ENCODE results near the gene CPXM1.

Gene CPXM1

GRCh38 chr20:2768632-2769015 is 31.8 kb downstream of the CPXM1 start:
- Histone ChIP-seq H3K9me3 (ENCODE audit: control insufficient read depth in 1 of 2, low read length in 2 of 2) (no peaks in the 10 kb centered on the region), H3K4me1 (ENCODE audit: control insufficient read depth in 1 of 2, insufficient read depth in 2 of 2, low read length in 2 of 2) (no peaks in the 10 kb centered on the region), H3K4me3 (ENCODE audit: low read depth in 1 of 2, low read length in 2 of 2) (no peak overlapping the region), H3K9ac (ENCODE audit: low read depth in 1 of 2, low read length in 2 of 2) (no peak overlapping the region), H3K27me3 (ENCODE audit: control insufficient read depth in 1 of 2, insufficient read depth in 2 of 2, low read length in 2 of 2) (peaks cover 0 to 8% of the 10 kb centered on the region in 2 donors), H3K27ac (ENCODE audit: low read depth, low read length) (no peak overlapping the region), H3K36me3 (ENCODE audit: control insufficient read depth in 1 of 2, insufficient read depth in 2 of 2, low read length in 2 of 2) (no peaks in the 10 kb centered on the region)

- H3K27ac ChIP-seq (ENCODE audit: low read depth, low read length) = no peak overlapping the region
- H3K36me3 ChIP-seq (ENCODE audit: control insufficient read depth in 1 of 2, insufficient read depth in 2 of 2, low read length in 2 of 2) = no peaks in the 10 kb centered on the region
- H3K27me3 ChIP-seq (ENCODE audit: control insufficient read depth in 1 of 2, insufficient read depth in 2 of 2, low read length in 2 of 2) = peaks cover 0 to 8% of the 10 kb centered on the region in 2 donors
- no peaks in the 10 kb centered on the region for H3K4me1 ChIP-seq (ENCODE audit: control insufficient read depth in 1 of 2, insufficient read depth in 2 of 2, low read length in 2 of 2)
- H3K9me3 ChIP-seq (ENCODE audit: control insufficient read depth in 1 of 2, low read length in 2 of 2) = no peaks in the 10 kb centered on the region
- H3K9ac ChIP-seq (ENCODE audit: low read depth in 1 of 2, low read length in 2 of 2) = no peak overlapping the region
- H3K4me3 ChIP-seq (ENCODE audit: low read depth in 1 of 2, low read length in 2 of 2) = no peak overlapping the region
These were observed 32.4 kb downstream of the CPXM1 start for GRCh38 chr20:2767768-2768631.

- Histone ChIP-seq H3K9me3 (ENCODE audit: control insufficient read depth in 1 of 2, low read length in 2 of 2) (no peaks in the 10 kb centered on the region), H3K4me3 (ENCODE audit: low read depth in 1 of 2, low read length in 2 of 2) (no peak overlapping the region), H3K9ac (ENCODE audit: low read depth in 1 of 2, low read length in 2 of 2) (no peak overlapping the region), H3K27ac (ENCODE audit: low read depth, low read length) (no peak overlapping the region), H3K4me1 (ENCODE audit: control insufficient read depth in 1 of 2, insufficient read depth in 2 of 2, low read length in 2 of 2) (no peaks in the 10 kb centered on the region), H3K36me3 (ENCODE audit: control insufficient read depth in 1 of 2, insufficient read depth in 2 of 2, low read length in 2 of 2) (no peaks in the 10 kb centered on the region), H3K27me3 (ENCODE audit: control insufficient read depth in 1 of 2, insufficient read depth in 2 of 2, low read length in 2 of 2) (peaks cover 9 to 12% of the 10 kb centered on the region in 2 donors)
These were observed 37.2 kb downstream of the CPXM1 start for GRCh38 chr20:2763186-2763585.

- H3K27ac ChIP-seq (ENCODE audit: low read depth, low read length) = no peak overlapping the region
- no peak overlapping the region for H3K9ac ChIP-seq (ENCODE audit: low read depth in 1 of 2, low read length in 2 of 2)
- H3K27me3 ChIP-seq (ENCODE audit: control insufficient read depth in 1 of 2, insufficient read depth in 2 of 2, low read length in 2 of 2) = peaks cover 9 to 12% of the 10 kb centered on the region in 2 donors
- H3K36me3 ChIP-seq (ENCODE audit: control insufficient read depth in 1 of 2, insufficient read depth in 2 of 2, low read length in 2 of 2) = no peaks in the 10 kb centered on the region
- no peak overlapping the region for H3K4me3 ChIP-seq (ENCODE audit: low read depth in 1 of 2, low read length in 2 of 2)
- H3K9me3 ChIP-seq (ENCODE audit: control insufficient read depth in 1 of 2, low read length in 2 of 2) = no peaks in the 10 kb centered on the region
- no peaks in the 10 kb centered on the region for H3K4me1 ChIP-seq (ENCODE audit: control insufficient read depth in 1 of 2, insufficient read depth in 2 of 2, low read length in 2 of 2)
These were observed 37.8 kb downstream of the CPXM1 start for GRCh38 chr20:2762578-2763131.

GRCh38 chr20:2761885-2762284 is 38.5 kb downstream of the CPXM1 start:
- no peak overlapping the region for H3K4me3 ChIP-seq (ENCODE audit: low read depth in 1 of 2, low read length in 2 of 2)
- peaks cover 7 to 9% of the 10 kb centered on the region in 2 donors for H3K27me3 ChIP-seq (ENCODE audit: control insufficient read depth in 1 of 2, insufficient read depth in 2 of 2, low read length in 2 of 2)
- no peak overlapping the region for H3K9ac ChIP-seq (ENCODE audit: low read depth in 1 of 2, low read length in 2 of 2)
- H3K36me3 ChIP-seq (ENCODE audit: control insufficient read depth in 1 of 2, insufficient read depth in 2 of 2, low read length in 2 of 2) = no peaks in the 10 kb centered on the region
- H3K27ac ChIP-seq (ENCODE audit: low read depth, low read length) = no peak overlapping the region
- H3K4me1 ChIP-seq (ENCODE audit: control insufficient read depth in 1 of 2, insufficient read depth in 2 of 2, low read length in 2 of 2) = no peaks in the 10 kb centered on the region
- no peaks in the 10 kb centered on the region for H3K9me3 ChIP-seq (ENCODE audit: control insufficient read depth in 1 of 2, low read length in 2 of 2)

GRCh38 chr20:2760952-2761305 is 39.5 kb downstream of the CPXM1 start:
- H3K27me3 ChIP-seq (ENCODE audit: control insufficient read depth in 1 of 2, insufficient read depth in 2 of 2, low read length in 2 of 2) = peaks cover 12 to 14% of the 10 kb centered on the region in 2 donors

GRCh38 chr20:2760297-2760951 is 40.0 kb downstream of the CPXM1 start:
- Histone ChIP-seq H3K4me3 (ENCODE audit: low read depth in 1 of 2, low read length in 2 of 2) (no peak overlapping the region), H3K27me3 (ENCODE audit: control insufficient read depth in 1 of 2, insufficient read depth in 2 of 2, low read length in 2 of 2) (peaks cover 14 to 15% of the 10 kb centered on the region in 2 donors), H3K36me3 (ENCODE audit: control insufficient read depth in 1 of 2, insufficient read depth in 2 of 2, low read length in 2 of 2) (no peaks in the 10 kb centered on the region), H3K4me1 (ENCODE audit: control insufficient read depth in 1 of 2, insufficient read depth in 2 of 2, low read length in 2 of 2) (no peaks in the 10 kb centered on the region), H3K9ac (ENCODE audit: low read depth in 1 of 2, low read length in 2 of 2) (no peak overlapping the region), H3K27ac (ENCODE audit: low read depth, low read length) (no peak overlapping the region), H3K9me3 (ENCODE audit: control insufficient read depth in 1 of 2, low read length in 2 of 2) (no peaks in the 10 kb centered on the region)

More at GRCh38 chr20:2760952-2761305, 39.5 kb downstream of the CPXM1 start:
- no peaks in the 10 kb centered on the region for H3K9me3 ChIP-seq (ENCODE audit: control insufficient read depth in 1 of 2, low read length in 2 of 2)
- H3K4me3 ChIP-seq (ENCODE audit: low read depth in 1 of 2, low read length in 2 of 2) = no peak overlapping the region
- no peaks in the 10 kb centered on the region for H3K4me1 ChIP-seq (ENCODE audit: control insufficient read depth in 1 of 2, insufficient read depth in 2 of 2, low read length in 2 of 2)
- no peak overlapping the region for H3K9ac ChIP-seq (ENCODE audit: low read depth in 1 of 2, low read length in 2 of 2)
- no peak overlapping the region for H3K27ac ChIP-seq (ENCODE audit: low read depth, low read length)
- no peaks in the 10 kb centered on the region for H3K36me3 ChIP-seq (ENCODE audit: control insufficient read depth in 1 of 2, insufficient read depth in 2 of 2, low read length in 2 of 2)

- no peak overlapping the region for H3K4me3 ChIP-seq (ENCODE audit: low read depth in 1 of 2, low read length in 2 of 2)
- peaks cover 17 to 20% of the 10 kb centered on the region in 2 donors for H3K27me3 ChIP-seq (ENCODE audit: control insufficient read depth in 1 of 2, insufficient read depth in 2 of 2, low read length in 2 of 2)
- H3K4me1 ChIP-seq (ENCODE audit: control insufficient read depth in 1 of 2, insufficient read depth in 2 of 2, low read length in 2 of 2) = no peaks in the 10 kb centered on the region
- no peaks in the 10 kb centered on the region for H3K36me3 ChIP-seq (ENCODE audit: control insufficient read depth in 1 of 2, insufficient read depth in 2 of 2, low read length in 2 of 2)
- no peaks in the 10 kb centered on the region for H3K9me3 ChIP-seq (ENCODE audit: control insufficient read depth in 1 of 2, low read length in 2 of 2)
- no peak overlapping the region for H3K27ac ChIP-seq (ENCODE audit: low read depth, low read length)
- no peak overlapping the region for H3K9ac ChIP-seq (ENCODE audit: low read depth in 1 of 2, low read length in 2 of 2)
These were observed 40.7 kb downstream of the CPXM1 start for GRCh38 chr20:2759603-2760296.

- Histone ChIP-seq H3K4me1 (ENCODE audit: control insufficient read depth in 1 of 2, insufficient read depth in 2 of 2, low read length in 2 of 2) (no peaks in the 10 kb centered on the region), H3K27me3 (ENCODE audit: control insufficient read depth in 1 of 2, insufficient read depth in 2 of 2, low read length in 2 of 2) (peaks cover 21 to 26% of the 10 kb centered on the region in 2 donors), H3K36me3 (ENCODE audit: control insufficient read depth in 1 of 2, insufficient read depth in 2 of 2, low read length in 2 of 2) (no peaks in the 10 kb centered on the region), H3K27ac (ENCODE audit: low read depth, low read length) (no peak overlapping the region), H3K9me3 (ENCODE audit: control insufficient read depth in 1 of 2, low read length in 2 of 2) (no peaks in the 10 kb centered on the region), H3K9ac (ENCODE audit: low read depth in 1 of 2, low read length in 2 of 2) (no peak overlapping the region), H3K4me3 (ENCODE audit: low read depth in 1 of 2, low read length in 2 of 2) (no peak overlapping the region)
These were observed 41.3 kb downstream of the CPXM1 start for GRCh38 chr20:2759143-2759542.

GRCh38 chr20:2757969-2758368 is 42.5 kb downstream of the CPXM1 start:
- Histone ChIP-seq H3K27ac (ENCODE audit: low read depth, low read length) (no peak overlapping the region), H3K36me3 (ENCODE audit: control insufficient read depth in 1 of 2, insufficient read depth in 2 of 2, low read length in 2 of 2) (no peaks in the 10 kb centered on the region), H3K4me3 (ENCODE audit: low read depth in 1 of 2, low read length in 2 of 2) (no peak overlapping the region), H3K9me3 (ENCODE audit: control insufficient read depth in 1 of 2, low read length in 2 of 2) (no peaks in the 10 kb centered on the region), H3K4me1 (ENCODE audit: control insufficient read depth in 1 of 2, insufficient read depth in 2 of 2, low read length in 2 of 2) (peaks cover 0 to 4% of the 10 kb centered on the region in 2 donors), H3K9ac (ENCODE audit: low read depth in 1 of 2, low read length in 2 of 2) (no peak overlapping the region), H3K27me3 (ENCODE audit: control insufficient read depth in 1 of 2, insufficient read depth in 2 of 2, low read length in 2 of 2) (peaks cover 32 to 37% of the 10 kb centered on the region in 2 donors)

All from duodenal mucosa (tissue), 2 donors.